HG02885 (cell line): ENCODE measurements around the gene ACAD11.
"Not testable (repeated sequence)": the region's sequence is repeated elsewhere in the genome, so short reads cannot be mapped to it uniquely, and the experiment has no call there.

ENCODE experiments used
- ATAC-seq: cut with Tn5 transposase; IDR thresholded peaks from one replicate; pipeline ENCODE4 v1.9.1; 2021; ENCODE audit warnings: mild to moderate bottlenecking; ENCODE audit not compliant: unreplicated experiment, poor library complexity

The ACAD11 gene

DNA sequence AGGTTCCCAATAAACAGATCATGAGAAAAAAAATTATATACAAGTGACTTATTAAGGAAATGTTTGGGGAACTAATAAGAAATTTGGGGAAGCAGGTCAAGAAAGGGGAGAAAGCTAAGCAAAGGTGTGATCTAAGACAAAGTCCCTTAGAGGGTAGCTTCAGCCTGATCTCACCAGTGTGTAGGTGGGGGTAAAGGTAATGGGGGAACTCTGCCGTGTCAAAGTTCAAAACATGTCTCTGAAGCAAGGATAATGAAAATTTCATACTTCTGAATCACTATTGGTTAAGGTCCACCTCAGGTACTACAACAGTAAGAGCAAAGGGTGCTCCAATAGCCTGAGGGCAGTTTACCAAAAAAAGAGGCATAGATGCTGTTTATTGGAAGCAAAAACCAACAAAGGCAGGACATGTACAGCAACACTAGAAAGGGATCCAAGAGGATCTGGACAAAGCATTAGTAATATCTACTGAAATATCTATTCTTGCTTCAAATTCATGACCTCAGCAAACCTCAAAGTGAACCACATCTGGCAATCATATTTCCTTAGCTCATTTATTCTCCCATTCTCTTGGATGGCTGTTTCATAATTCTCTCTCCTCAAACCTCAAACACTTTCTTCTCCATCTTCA is 6.9 kb downstream of the ACAD11 start:
- ATAC-seq = no peak

- no peak for ATAC-seq
Observed at GRCh38 chr3:132650153-132650552, 9.5 kb downstream of the ACAD11 start.

- ATAC-seq = no peak
Observed at GRCh38 chr3:132645058-132645457, 14.6 kb downstream of the ACAD11 start.

- no peak for ATAC-seq
Observed at GRCh38 chr3:132643366-132643765, 16.2 kb downstream of the ACAD11 start.

DNA sequence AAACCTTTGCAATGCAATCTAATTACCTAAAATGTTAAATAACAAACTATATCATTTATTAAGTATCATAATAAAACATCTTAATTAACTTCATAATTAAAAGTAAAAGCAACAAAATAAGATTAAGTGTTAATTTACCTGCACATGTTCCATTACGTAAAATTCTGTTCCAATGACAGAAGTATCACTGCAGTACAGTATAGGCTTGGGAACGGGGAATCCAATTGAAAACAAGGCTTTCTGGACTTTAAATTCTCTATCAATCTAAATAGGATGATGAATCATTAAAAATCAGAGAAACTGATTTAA is 17.1 kb downstream of the ACAD11 start:
- no peak for ATAC-seq

DNA sequence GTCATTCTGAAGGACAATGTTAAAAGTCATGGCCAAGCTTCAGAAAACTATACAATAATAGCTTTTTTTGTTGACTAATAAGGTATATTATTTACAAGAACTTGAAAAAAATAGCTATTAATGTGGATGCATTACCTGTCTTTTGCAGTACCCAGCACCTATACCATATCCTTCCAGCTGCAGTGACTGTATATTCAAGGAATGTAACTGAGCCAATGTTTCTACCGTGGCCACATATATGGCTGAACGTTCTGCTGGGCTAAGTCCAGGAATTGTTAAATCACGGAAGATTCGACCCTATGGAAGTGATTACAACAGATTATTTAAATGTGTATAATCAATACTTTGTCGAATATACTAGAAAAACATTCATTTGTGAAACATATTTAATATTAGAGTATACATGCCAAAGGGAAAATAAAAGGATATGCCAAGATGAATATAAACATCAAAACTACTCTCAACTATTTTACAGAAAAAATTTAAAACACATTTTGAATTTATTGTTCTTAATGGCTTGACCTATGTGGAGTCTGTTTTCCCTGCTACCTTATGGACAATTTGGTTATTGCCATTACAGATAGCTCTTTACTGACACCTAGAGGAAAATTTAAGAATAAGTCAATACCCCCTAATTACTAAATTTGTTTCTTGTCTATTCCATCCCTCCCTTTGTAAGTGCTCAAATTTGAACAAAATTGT is 17.6 kb downstream of the ACAD11 start:
- peak; percentile 59 for ATAC-seq

GRCh38 chr3:132641427-132641826 is 18.2 kb downstream of the ACAD11 start:
- ATAC-seq = not testable (repeated sequence)

DNA sequence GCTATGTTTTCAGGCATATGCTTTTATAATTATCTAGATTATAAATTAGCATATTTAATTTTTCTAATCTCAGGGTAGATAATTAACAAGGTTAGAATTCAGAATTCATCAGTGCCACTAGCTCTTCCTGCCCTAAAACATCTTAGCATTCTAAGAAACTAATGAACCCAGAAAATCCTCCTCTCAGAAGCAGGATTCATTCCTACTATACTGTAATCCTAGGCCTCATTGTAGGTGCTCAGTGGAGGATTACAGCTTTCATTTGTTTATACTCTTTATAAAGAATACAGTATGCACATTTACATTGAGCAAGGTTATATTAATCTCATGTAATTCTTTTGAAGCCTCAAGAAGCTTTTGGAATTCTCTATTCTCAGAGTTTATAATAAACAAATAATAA is 20.9 kb downstream of the ACAD11 start:
- no peak for ATAC-seq

- ATAC-seq = no peak
Observed at GRCh38 chr3:132637590-132637989, 22.0 kb downstream of the ACAD11 start.

DNA sequence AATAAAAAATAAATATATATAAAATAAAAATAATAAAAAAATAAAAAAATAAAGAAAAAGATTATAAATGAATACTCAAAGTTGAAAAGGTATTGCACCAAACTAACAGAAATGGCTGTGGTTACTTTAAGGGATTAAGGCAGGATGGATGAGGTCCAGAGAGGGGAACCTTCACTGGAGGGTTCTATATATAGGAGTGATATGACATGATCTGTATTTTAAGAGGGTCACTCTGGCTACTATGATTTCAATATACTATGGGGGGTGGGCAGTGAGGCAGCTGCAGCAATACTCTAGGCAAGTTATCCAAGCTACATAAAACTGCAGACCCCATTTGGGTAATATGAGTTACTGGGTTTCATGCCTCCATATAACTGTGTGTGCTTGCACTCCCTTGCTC is 24.6 kb downstream of the ACAD11 start:
- ATAC-seq = no peak

DNA sequence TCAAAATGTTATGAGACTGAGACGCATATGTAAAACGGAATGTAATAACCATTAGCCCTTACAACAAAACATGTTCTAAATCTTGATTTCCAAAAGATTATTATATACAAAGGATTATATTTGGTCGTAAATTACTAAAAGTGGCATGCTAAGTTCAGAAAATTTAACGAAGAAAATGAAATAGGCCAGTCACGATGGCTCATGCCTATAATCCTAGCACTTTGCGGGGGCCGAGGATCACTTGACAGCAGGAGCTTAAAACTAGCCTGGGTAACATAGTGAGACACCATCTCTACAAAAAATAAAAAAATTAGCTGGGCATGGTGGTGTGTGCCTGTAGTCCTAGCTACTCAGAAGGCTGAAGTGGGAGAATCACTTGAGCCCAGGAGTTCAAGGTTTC is 29.0 kb downstream of the ACAD11 start:
- no peak for ATAC-seq

DNA sequence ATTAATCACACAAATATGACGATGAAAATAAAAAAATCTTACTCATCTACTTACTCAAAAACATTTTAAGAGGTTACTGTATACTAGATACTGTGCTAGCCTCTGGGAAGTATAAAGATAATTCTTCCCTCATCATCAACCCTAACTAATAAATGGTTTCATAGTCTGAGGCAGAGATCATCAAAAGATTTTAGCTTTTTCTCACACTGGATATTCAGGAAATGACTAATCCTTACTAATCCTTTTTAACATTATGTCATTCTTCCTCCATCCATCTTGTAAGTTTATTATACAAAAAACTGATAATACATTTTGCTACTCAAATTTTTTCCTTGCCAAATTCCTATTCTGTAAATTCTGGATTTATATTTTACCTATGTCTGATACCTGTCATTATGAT is 29.7 kb downstream of the ACAD11 start:
- no peak for ATAC-seq

DNA sequence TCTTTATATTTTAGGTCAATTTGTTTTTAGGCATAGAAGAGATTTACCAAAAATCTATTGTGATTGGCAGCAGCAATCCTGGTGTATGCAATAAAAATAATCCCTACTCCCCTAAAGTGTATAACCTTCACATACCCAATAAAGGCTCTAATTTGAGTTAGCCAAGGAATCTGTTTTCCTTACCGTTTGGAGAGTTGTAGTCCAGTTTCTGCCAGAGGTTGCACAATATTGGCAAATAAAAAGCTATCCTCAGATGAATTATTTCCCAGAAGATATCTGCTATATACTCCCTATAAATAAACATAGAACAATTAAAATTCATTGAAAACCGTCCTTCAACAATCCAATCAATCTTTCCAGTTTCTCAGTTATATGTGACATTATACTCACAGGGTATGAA is 31.5 kb downstream of the ACAD11 start:
- no peak for ATAC-seq

DNA sequence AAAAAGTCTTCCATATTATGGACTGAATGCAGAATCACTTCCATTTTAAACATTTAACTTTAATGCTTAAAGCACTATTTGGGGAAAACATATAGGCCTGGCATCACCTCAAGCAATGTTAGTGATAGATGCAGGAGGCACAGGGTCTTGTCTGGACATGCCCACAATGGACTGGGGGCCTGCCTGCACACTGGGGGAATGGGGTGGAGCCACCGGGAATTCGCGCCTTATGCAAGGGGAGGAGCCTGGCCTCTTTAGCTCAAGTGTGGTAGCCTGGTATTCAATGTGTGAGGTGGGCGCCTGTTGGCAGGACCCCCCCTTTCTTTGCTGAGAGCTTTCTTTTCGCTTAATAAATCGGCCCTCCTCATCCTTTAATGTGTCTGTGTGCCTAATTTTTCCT is 32.7 kb downstream of the ACAD11 start:
- ATAC-seq = no peak

DNA sequence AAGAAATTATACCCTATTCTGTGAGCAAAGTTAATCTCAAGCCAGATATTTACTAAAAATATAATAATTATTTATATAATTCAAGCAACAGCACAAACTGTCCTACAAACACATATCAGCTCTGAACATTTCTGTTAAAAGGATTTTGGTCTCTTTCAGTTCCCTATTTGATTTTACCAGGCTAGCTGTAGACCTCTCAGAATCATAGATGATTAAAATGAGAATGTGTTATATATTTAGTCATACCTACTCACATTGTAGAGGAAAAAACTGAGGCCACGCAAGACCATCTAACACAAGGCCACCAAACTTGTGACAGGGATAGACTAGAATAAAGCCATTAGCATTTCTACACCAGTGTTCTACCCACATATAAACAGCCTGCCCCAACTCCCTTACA is 34.0 kb downstream of the ACAD11 start:
- peak; percentile 92 for ATAC-seq

DNA sequence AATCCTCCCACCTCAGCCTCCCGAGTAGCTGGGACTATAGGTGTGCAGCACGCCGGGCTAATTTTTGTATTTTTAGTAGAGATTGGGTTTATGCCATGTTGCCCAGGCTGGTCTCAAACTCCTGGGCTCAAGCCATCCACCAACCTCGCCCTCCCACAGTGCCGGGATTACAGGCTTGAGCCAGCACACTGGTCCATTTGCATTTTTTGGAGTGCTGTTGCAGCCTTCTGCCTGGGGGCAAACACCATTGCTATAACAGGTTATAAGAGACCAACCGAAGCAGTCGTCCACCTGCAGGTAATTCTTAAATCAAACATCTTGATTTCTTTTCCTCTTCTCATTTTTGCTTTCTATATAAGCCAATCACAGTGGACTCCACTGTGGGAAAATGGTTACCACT is 34.8 kb downstream of the ACAD11 start:
- ATAC-seq = no peak

GRCh38 chr3:132623646-132624045 is 36.0 kb downstream of the ACAD11 start:
- ATAC-seq = no peak

DNA sequence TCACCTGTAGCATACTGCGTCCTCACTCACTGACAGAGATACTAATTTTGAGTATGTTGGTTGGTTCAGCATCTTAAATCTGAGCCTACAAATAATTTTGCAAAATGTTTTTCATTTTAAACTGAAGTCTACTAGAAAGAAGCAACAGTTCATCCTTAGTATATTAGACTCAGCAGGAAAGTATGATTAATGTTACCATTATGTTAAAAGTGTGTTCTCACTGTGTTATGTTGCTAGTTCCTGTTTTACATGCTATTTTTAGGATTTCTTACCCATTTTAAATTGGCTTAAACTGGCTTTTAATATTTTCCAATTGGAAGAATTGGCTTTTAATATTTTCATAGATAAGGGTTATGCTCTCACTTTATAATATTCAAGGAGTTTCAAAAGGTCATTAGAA is 36.8 kb downstream of the ACAD11 start:
- ATAC-seq = no peak

GRCh38 chr3:132622148-132622547 is 37.5 kb downstream of the ACAD11 start:
- no peak for ATAC-seq

GRCh38 chr3:132616780-132617179 is 42.8 kb downstream of the ACAD11 start:
- ATAC-seq = no peak

DNA sequence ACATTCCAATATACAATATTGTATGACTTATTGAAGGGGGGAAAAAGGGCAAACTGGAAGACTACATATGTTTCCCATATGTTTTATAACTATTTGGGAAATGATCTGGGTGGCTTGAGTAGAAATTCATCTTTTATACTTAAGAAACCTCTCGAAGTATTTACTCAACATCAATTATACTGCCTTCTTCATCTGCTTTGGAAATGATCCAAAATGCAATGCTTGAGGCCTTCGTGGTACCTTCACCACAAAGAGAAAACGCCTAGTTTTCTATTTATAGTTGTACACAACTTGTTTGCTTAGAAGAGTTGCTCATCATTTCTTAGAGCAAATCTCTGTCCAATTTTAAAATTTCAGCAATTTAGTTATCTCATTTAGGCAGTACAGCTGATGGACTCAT is 43.7 kb downstream of the ACAD11 start:
- ATAC-seq = no peak

DNA sequence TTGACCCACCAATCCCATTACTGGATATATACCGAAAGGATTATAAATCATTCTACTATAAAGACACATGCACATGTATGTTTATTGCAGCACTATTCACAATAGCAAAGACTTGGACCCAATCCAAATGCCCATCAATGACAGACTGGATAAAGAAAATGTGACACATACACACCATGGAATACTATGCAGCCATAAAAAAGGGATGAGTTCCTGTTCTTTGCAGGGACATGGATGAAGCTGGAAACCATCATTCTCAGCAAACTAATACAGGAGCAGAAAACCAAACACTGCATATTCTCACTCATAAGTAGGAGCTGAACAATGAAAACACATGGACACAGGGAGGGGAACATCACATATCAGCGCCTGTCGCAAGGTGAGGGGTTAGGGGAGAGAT is 44.3 kb downstream of the ACAD11 start:
- ATAC-seq = not testable (repeated sequence)
